T-helper 9 cell (primary cell): ENCODE data around the gene PPP2R1B.

Experiments used
- DNase-seq: peaks from one replicate; pipeline ENCODE4 v3.0.0-alpha.2; 2020

PPP2R1B gene

DNA sequence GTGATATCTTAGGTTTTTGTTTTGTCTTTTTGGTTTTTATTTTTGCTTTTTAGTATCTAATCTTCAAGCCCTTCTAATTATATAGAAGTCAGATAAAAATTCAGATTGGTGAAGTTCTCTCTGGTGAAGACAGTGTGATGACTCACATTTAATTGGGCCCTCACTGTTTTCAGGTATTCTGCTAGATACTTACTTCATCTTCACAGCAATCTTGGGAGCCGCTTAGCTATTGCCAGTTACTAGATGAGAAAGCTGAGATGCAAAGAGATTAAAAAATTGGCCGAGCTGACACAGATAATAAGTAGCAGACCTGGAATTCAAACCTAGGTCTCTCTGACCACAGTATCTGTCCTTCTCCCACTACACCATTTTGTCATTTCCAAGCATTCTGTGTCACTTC lies 75.0 kb downstream of the PPP2R1B start:
- no peak for DNase-seq

DNA sequence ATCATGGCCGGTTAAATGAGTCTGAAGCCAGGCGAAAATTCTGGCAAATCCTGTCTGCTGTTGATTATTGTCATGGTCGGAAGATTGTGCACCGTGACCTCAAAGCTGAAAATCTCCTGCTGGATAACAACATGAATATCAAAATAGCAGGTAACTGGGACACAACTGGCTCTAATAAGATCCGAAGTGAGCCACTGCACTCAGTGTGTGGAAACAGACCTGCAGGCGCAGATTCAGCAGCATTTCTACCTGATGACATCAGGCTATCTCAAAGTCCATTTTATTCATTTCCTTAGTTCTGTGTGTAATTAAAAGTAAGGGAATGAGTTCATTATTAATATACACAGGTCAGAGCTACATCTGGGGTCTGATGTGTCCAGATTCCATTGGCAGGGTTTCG lies 78.2 kb downstream of the PPP2R1B start:
- no peak for DNase-seq

DNA sequence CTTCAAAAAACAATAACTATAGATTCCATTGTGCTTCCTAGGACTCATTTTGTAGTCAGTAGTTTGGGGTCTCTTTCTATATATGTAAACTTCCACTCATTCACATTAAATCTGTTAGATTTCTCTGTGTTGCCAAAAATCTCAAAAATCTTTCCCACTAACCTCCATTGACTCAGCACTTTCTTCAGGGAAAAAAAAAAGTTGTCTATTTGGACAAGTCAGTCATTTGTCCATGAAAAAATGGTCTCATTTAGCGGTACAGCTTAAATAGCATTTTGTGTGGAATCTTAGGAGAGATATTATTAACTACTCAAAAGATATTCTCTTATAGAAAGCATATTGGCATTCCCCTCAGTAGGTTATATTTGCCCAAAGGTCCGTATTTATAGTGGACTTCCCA lies 81.9 kb downstream of the PPP2R1B start:
- DNase-seq: no peak

DNA sequence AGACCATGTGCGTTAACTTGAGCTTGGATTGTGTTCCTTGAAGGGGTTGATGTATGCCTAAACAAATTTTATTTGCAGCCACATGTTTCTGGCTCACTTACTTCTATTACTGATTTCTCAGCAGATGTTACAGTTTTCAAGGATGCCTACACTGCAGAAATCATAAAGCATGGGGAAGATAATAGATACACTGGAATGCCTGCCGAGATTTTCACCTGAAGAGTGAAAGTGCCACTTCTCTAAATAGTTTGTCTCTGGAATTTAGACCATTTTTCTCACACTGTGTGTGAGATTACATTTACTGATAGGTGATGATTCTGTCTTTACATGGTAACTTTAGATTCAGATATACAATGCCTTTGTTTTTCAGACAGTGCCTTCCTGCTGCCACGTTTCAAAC lies 82.4 kb downstream of the PPP2R1B start:
- no peak for DNase-seq

DNA sequence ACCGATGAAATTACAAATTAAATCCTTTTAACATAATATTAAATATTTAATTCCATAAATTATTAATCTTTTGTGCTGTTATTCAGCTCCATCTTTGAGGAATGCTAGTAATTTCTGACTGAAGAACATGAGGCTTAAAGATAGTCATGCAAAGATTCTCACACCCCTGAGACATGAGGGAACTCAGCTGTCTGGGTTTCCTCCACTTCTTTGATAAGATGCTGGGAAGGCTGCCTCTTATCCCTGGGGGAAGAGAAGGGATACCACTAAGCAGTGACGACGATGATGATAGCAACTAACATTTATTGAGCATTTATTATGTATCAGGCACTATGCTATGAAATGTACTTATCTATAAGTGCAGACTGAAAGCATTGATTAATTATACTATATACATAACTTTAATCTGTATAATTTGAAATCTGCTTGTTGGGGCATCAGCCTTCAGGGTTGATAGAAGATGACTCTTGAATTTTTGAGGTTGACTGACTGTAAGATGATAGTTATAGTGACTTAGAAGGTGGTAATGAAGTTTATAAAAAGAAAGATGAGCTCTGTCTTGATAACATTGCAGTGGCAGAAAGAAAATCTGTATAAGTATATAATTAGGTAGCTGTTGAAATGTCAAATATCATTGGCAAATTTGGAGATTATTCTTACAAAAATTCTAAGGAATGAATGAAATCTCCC lies 85.6 kb downstream of the PPP2R1B start:
- DNase-seq: no peak
